ENCODE results near the gene PTPRG. TPM values are rescaled to one million over a fixed set of nuclear protein-coding genes. Genes with fewer than 3 reads are reported as not detected.

The PTPRG gene
- total RNA-seq, 1 donor = 41.0 TPM

DNA sequence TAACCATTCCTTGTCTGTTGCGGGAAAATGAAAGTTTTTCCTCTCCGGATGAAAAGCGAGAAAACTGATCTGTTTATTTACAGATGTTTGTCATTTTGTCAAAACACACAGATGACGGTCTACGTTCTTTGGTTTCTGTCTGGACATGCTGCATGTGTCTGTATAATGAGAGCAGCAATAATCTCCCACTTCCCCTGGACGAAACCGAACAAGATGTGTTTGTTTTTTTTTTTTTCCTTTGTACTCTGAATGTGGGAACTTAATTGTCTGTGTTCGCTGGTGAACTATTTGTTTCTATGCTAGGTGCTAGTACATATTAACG, 33.6 kb downstream of the PTPRG start:
- H3K4me3 ChIP-seq (ENCODE audit: low read depth, low read length) = no peak overlapping the region
- TF ChIP-seq, protein P1, sequence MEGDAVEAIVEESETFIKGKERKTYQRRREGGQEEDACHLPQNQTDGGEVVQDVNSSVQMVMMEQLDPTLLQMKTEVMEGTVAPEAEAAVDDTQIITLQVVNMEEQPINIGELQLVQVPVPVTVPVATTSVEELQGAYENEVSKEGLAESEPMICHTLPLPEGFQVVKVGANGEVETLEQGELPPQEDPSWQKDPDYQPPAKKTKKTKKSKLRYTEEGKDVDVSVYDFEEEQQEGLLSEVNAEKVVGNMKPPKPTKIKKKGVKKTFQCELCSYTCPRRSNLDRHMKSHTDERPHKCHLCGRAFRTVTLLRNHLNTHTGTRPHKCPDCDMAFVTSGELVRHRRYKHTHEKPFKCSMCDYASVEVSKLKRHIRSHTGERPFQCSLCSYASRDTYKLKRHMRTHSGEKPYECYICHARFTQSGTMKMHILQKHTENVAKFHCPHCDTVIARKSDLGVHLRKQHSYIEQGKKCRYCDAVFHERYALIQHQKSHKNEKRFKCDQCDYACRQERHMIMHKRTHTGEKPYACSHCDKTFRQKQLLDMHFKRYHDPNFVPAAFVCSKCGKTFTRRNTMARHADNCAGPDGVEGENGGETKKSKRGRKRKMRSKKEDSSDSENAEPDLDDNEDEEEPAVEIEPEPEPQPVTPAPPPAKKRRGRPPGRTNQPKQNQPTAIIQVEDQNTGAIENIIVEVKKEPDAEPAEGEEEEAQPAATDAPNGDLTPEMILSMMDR (IDR thresholded peaks at IDR 0.05; ENCODE audit: insufficient read depth, low read depth, low read length) = no peak
- DNase-seq (ENCODE audit: low read depth) = no peak

DNA sequence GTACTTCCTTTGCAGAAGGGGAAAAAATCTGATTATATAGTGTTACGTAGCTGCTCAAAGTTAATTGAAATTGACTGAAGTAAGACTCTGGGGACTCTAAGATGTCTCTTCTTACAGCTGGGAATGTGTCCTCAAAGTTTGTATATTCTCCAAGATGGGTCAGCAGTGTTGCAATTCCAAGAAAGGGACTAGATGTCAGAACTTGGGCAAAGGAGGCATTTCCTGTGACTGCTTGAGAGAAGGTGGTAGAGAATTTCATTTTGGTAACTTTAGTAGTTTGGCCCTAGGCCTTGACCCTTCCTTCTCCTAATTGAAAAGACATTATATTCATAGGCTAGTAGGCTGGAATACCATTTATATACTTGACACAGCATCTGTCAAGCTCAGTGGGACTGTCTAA, 33.9 kb downstream of the PTPRG start:
- TF ChIP-seq, protein P1 (IDR thresholded peaks at IDR 0.05; ENCODE audit: insufficient read depth, low read depth, low read length) = no peak
- no peak overlapping the region for H3K4me3 ChIP-seq (ENCODE audit: low read depth, low read length)
- DNase-seq (ENCODE audit: low read depth) = peak; percentile 34

DNA sequence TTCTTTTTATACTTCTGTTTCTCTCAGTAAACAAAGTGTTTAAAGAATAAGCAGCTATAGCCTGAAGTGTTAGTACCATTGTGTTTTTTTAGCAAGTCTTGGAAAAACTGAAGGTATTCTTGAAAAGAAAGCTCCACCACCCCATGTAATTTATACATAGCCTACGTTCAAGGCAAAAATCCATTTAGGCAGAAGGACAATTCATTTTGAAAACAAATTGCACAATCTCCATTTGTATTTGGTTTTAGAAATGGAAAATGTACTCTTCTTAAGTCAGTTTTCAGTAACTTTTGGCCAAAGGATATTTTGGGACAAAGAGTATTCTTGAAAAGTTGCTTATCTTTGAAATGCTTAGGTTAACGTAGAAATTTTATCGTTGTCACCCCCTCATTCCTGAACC, 34.5 kb downstream of the PTPRG start:
- TF ChIP-seq, protein P1 (IDR thresholded peaks at IDR 0.05; ENCODE audit: insufficient read depth, low read depth, low read length) = no peak
- no peak for DNase-seq (ENCODE audit: low read depth)
- H3K4me3 ChIP-seq (ENCODE audit: low read depth, low read length) = no peak overlapping the region

DNA sequence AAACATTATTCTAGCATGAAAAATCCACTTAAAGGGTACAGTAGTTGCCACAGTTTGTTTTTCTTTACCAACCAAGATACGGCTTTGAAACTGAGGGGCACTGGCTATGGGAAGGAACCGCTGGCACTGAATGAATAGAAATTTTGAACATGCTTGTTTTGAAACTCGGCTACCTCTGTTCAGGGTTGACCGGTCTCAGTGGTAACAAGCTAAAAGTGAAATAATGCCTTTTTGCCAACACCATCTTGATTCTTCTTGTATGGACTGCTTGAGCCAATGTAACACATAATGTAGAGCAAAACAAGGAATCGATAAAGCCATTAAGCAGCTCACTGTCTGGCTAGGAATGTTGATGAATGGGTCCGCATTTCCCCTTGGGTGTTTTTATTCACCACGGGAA, 36.5 kb downstream of the PTPRG start:
- no peak overlapping the region for H3K4me3 ChIP-seq (ENCODE audit: low read depth, low read length)
- no peak for DNase-seq (ENCODE audit: low read depth)
- TF ChIP-seq, protein P1 (IDR thresholded peaks at IDR 0.05; ENCODE audit: insufficient read depth, low read depth, low read length) = no peak

DNA sequence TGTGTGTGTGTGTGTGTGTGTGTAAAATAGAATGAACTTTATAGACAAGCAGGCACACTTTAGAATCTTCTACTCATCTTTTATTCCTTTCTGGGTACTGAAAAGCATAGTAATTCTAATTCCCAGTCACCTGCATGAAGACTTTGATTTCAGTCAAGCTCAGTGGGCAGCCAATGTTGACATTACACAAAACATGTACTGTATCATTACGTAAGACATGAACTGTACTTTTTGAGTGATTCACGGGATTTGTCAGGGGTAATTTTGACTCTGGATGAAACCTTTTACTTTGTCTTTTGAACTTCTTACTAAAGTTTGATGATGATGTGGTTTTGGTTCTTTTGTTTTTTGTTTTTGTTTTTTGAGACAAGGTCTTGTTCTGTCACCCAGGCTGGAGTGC, 38.8 kb downstream of the PTPRG start:
- no peak for DNase-seq (ENCODE audit: low read depth)
- TF ChIP-seq, protein P1 (IDR thresholded peaks at IDR 0.05; ENCODE audit: insufficient read depth, low read depth, low read length) = no peak
- H3K4me3 ChIP-seq (ENCODE audit: low read depth, low read length) = no peak overlapping the region

- DNase-seq (ENCODE audit: low read depth) = peak; percentile 67
- H3K4me3 ChIP-seq (ENCODE audit: low read depth, low read length) = no peak overlapping the region
- TF ChIP-seq, protein P1 (IDR thresholded peaks at IDR 0.05; ENCODE audit: insufficient read depth, low read depth, low read length) = no peak
Observed at GRCh38 chr3:61601831-61602230, 40.5 kb downstream of the PTPRG start.

- DNase-seq (ENCODE audit: low read depth) = no peak
- TF ChIP-seq, protein P1 (IDR thresholded peaks at IDR 0.05; ENCODE audit: insufficient read depth, low read depth, low read length) = no peak
- no peak overlapping the region for H3K4me3 ChIP-seq (ENCODE audit: low read depth, low read length)
Observed at GRCh38 chr3:61602466-61602865, 41.1 kb downstream of the PTPRG start.
